GM18498 (cell line): ENCODE results near the gene SART3.
"Not testable (repeated sequence)": the region's sequence is repeated elsewhere in the genome, so short reads cannot be mapped to it uniquely, and the experiment has no call there.

Source experiments
- ATAC-seq: cut with Tn5 transposase; IDR thresholded peaks from one replicate; pipeline ENCODE4 v1.9.1; 2021; ENCODE audit warnings: mild to moderate bottlenecking, moderate library complexity; ENCODE audit not compliant: unreplicated experiment

The SART3 gene

DNA sequence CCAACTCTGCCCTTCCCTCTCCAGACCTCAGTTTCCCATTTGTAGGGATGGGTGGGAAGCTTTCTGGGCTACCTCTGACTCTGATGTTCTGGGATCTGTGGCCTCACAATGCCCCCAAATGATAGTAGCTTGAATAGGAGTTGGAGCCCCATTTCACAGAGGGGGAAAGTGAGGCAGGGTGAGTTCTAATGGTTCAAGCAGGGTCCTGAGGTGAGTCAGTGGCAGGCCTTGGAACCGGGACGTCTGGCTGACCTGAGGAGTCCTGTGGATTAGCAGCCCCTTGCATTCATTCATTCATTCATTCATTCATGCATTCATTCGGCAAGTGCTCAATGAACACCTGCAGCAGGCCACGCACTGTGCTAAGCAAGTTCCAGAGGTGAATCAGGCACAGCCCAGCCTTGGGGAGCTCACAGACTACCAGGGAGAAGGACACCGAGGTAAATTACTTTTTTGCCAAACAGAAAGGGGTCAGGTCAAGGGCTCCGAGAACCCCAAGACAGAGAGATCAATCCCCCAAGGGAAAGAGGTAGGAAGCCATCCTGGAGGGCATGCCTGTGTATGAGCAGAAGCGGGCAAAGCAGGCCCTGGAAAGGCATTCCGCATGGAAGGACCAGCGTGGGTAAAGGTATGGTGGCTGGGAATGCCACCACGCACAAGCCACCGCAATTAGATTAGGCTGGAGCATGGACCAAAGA is 37.7 kb upstream of the SART3 start:
- no peak for ATAC-seq

DNA sequence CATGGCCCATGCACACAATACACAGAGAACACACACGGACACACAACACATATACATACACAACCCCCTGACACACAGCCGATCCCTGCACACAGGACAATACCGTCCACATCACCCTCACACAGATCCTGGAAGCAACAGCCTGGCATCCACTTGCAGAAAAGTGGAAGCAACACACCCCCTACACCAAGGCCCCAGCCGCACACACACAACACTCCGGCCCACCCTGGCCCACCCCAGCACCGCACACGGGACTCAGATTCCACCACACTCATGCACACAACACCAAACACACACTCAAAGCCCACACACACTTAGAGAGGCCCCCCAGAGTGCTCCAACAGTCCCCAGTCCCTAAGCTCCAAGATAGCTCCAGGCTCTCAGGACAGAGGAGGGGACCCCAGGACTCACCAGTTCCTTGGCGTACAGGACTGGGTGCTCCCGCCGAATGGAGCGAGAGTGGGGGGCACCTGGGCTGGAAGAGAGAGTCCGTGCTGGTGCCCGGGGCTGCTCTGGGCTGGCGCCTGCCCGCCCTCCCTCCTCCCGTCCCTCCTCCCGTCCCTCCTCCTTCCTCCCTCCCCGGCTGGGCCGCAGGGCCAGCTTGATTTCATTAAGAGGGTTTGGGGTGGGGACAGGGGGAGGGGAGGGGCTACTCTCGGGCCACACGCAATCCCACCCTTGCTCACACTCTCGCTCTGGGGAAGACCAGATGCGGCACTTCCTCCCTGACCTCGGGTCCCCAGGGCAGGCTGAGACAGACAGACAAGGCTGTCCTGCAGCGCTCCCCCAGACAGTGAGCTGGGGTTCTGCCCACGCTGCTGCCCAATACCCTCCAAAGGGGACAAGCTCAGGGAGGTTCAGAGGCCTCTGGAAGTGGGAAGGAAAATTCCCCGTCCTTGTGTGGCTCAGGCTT is 36.8 kb upstream of the SART3 start, which contains the start of gene TMEM119:
TSS of gene TMEM119 (minus strand) at position 526 of the 913 bp plus-strand sequence. CDS start 5,701 bp downstream, outside the sequence.
- ATAC-seq: no peak

DNA sequence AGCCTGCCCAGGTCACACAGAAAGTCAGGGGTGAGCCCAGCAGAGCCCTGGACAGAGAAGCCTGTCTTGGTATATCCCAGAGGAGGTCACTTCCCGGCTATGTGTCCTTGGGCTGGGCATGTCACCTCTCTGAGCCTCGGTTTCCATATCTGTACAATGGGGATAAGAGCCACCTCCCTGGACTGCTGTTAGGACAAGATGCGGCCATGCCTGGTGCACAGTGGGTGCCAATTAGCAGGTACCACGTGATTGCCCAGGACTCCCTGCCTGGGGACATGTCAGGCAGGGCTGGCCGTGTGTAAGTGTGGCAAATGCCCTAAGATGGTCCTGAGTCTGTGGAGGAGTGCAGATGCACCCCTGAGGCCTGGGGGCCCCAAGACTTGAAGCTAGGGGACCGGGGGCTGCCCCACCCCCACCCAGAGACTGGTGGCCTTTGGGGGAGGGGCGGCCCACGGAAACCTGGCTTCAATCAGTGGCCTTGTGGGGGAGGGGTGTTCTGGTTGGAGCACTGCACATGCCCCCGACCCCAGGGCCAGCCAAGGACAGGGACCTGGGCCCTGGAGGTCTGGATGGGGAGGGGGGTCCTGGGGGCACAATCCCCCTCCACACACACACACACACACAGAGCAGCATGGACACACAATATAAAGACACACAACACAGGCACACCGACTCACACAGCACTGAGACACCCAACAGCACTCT is 36.0 kb upstream of the SART3 start:
- ATAC-seq: no peak

DNA sequence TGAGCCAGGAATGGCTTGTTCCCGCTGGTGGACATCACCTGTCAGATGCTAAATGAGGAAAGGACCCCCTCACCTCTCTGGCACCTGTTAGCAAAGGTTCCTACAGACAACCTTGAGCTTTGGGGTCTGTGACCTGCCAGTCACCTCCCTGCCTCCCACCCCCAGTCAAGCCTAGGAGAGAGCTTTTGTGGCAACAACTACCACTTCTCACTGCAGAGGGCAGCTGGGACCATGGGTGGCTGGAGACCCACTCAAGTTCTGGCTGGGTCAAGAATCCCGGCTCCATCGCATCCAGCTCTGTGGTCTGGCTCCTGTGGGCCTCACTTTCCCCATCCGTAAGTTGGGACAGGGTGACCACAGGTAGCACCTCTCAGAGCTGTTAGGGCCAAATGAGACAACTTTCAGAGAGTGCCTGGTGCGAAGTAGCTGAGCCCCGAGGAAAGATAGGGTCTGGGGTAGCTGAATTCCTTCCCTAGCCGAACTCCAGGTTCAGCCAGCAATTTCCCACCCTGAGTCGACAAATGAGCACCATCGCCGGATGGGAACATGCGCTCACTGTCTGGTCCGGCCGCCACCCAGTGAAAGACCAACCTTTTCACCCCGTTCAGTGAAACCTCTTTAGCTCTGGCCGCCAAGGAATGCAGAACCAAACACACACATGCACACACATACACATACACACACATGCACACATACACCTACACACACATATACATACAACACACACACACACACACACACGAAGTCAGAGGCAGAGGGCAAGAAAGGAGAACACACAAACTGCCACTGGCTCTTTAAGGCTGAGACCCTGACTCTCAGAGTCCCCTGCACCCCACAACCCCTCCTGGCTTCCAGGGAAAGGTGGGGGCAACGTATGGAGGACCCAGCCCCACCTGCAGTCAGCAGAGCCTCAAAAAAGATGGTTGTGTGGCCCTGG is 35.0 kb upstream of the SART3 start:
- no peak for ATAC-seq

DNA sequence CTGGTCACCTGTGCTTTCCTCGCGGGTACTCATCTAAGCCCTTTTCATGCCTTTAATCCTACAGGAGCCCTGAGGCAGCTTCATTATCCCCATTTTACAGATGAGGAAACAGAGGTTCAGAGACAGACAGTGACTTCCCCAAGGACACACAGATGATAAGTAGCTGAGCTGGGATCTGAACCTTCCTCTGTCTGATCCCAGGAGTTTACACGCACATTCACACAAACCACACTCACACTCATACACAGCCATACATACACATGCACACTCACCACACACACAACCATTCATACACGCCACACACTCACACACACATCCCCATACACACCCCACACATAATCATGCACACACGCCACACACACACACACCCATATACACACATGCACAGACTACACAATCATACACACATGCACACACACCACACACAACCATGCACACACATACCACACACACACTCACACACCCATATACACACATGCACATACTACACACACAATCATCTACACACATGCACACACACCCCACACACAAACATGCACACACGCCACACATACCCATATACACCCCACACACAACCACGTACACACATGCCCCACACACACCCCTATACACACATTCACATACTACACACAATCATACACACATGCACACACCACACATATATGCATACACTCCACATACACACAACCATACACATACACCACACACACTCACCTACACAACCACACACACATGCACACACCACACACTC is 34.2 kb upstream of the SART3 start:
- no peak for ATAC-seq

DNA sequence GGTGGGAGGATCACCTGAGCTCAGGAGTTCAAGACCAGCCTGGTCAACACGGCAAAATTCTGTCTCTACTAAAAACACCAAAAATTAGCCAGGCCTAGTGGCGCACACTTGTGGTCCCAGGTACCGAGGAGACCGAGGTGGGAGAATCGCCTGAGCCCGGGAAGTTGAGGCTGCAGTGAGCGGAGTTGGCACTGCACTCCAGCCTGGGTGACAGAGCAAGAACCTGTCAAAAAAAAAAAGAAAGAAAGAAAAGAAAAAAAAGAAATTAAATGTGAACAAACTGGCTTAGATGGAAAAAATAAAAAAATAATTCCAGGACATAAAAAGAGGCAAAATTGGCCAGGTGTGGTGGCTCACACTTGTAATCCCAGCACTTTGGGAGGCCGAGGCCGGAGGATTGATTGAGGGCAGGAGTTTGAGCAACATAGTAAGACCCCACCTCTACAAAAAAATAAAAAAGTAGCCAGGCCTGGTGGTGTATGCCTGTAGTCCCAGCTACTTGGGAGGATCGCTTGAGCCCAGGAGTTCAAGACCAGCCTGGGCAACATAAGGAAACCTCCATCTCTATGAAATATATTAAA is 33.4 kb upstream of the SART3 start:
- no peak for ATAC-seq

DNA sequence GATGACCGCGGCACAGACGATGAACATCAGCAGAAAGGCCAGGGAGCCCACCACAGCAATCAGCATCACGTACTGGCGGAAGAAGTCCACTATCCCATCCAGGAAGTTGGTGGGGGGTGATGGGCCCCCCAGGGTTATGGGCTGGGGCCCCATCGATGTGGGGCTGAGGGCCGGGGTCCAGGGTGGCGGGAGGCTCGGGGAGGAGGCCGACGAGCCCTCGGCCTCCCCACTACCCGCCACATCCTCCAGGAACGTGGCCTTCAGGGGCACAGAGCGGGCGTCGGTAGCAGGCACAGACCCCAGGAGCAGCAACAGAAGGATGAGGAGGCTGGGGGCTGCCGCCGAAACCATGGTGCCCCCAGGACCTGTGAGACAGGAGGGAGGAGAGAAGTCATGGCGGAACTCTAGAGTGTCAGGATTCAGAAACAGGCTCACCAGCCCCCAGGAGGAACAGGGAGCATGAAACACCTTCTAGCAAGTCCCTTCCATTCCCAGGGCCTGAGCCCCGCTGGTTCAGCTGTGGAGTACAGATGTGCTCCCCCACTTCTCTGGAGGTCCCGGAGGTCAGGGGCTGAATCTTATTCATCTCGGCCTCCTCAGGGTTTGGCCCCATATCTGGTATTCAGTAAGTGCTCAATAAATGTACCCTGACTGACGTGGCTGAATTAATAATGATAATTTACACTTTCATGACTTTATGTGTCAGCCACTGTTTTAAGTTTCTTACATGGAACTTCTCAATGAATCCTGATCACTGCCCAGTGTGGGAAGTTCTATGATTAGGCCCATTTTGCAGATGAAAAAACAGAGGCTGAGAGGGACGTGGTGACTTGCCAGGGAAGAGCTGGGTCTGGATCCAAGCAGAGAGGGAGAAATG is 31.3 kb upstream of the SART3 start:
- no peak for ATAC-seq

DNA sequence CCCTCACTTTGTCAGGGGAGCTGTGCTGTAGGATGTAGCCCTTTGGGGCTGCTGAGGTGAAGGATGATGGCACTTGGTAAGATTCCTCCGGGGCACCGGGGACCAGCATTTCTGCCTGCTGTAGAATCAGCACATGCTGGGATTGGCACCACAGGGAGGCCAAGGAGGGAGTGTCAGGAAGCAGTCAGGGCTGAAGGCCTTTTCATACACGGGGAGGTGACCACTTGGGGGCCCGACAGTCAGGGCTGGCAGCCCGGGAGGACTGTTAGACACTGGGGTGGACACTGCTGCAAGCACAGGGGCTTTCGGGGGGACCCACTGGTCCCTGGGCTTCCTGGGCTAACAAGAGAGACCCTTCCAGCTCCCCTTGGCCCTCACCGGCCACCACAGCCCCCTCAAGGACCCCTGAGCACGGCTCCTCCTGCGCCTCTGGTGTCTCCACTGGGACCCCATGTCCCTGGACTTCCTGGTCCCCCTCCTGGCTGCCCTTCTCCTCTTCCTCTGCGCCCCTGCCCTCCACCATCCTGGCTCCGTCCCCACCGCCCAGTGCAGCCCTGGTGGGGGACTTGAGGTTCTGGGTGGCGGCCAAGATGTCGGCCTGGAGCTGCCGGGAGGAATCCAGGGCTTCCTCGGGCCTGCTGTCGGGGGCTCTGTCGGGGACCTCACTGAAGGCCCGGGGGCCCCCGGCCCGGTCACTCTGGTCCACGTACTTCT is 30.5 kb upstream of the SART3 start:
- no peak for ATAC-seq

DNA sequence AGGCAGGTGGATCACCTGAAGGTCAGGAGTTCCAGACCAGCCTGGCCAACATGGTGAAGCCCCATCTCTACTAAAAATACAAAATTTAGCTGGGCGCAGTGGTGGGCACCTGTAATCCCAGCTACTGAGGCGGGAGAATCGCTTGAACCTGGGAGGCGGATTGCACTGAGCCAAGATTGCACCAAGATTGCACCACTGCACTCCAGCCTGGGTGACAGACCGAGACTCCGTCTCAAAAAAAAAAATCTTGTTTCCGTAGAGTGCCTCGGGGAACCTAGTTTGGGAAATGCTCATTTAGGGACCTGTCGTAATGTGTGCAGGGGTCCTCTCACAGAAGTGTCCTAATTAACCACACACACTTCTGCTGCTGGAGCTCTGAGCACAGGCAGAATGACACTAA is 29.5 kb upstream of the SART3 start:
- ATAC-seq: not testable (repeated sequence)

DNA sequence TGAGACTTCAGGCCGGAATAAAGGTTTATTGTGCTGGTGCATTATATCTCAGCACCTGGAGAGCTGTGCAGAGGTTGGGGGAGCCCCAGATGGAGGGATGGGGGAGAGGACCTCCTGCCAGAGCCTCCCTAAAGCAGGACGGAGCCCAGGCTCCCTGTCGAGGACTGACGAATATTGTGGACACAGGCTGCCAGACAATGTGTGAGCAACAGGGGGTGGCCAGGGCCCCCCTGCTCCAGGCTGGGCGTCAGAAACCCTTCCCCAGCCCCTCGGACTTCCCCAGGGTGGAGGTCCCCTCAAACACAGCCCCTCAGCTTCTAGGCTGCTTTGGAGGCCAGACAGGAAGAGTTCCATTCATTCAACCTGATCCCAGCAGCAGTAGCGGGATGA is 28.9 kb upstream of the SART3 start:
- ATAC-seq: no peak

DNA sequence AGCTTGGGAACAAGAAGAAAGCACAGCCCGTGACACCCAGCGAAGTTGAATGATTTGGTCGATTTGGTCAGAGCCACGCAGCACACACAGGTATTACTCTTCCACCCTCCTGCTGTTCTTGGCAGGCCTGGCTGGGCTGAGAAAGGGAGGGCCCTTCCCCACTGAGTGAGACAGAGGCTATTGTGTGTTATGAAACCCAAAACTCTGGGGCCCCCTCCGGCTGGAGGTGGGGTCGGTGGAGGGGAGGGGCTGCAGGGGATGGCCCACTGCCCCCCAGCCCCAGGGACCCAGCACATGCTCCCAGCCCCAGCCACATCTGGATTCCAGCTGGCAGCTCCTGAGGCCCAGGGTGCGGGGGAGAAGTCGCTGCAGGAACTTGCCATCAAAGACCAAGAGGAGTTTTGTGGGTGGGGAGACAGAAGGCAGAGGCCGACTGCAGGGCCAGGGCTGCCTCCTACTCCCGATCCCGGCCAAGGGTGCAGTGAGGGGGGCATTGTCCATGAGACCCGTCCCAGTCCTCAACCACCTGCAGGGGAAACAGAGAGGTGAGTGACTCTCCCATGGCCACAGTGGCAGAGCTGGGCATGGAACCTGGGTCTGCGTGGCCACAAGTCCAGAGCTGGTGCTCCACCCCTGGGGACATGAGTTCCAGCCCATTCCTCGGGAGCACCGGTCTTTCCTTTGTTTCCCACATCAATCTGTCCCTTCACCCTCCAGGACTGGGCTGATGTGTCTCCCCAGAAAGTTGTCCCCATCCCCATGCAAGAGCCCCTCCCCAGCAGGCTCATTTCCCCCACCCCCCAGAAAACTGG is 28.3 kb upstream of the SART3 start:
- ATAC-seq: no peak

DNA sequence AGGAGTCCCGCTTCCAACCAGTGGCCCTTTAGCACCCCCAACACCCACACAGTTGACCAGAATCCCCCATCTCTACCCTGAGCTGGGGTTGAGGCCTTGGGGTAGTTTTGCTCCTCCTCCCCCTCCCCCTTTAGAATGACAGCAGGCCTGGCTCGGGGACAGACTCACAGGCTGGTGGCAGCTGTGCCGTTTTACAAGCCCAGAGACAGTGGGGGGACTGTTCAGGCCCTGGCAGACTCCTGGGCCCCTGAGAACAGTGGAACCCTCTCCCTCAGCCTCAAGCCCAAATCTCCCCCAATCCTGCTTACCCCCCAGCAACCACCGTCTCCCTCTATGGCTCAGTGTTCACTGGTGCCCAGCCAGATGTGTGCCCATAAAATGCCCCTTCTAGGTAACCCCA is 26.9 kb upstream of the SART3 start:
- no peak for ATAC-seq

DNA sequence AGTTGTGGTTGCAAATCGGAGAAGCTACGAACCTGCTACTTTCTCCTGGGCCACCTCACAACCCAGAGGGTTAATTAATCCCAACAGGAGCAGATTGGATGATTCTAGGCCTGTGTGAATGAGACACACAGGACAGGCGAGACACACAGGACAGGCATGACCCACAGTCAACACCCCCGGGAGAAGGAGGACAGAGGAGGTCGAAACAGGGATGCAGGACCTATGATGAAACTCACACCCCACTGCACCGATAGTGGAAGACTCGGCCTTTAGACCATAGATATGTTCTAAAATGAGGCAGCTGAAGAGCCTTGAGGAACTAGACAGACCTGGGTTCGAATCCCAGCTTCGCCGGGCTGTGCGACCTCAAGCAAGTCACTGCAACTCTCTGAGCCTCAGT is 25.3 kb upstream of the SART3 start:
- ATAC-seq: no peak

DNA sequence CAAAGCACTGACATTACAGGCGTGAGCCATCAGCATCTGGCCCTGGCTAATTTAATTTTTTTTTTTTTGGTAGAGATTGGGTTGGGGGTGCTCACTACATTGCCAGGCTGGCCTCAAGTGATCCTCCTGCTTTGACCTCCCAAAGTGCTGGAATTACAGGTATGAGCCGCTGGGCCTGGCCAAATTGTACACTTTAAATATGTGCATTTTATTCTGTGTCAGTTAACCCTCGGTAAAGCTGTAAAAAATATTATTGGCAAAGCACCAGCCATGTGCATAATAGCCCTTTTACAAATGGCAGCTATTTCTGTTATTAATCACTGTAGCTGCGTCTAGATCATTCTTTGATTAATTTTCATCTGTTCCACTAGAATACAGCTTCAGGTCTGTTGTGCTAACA is 24.9 kb upstream of the SART3 start:
- no peak for ATAC-seq

DNA sequence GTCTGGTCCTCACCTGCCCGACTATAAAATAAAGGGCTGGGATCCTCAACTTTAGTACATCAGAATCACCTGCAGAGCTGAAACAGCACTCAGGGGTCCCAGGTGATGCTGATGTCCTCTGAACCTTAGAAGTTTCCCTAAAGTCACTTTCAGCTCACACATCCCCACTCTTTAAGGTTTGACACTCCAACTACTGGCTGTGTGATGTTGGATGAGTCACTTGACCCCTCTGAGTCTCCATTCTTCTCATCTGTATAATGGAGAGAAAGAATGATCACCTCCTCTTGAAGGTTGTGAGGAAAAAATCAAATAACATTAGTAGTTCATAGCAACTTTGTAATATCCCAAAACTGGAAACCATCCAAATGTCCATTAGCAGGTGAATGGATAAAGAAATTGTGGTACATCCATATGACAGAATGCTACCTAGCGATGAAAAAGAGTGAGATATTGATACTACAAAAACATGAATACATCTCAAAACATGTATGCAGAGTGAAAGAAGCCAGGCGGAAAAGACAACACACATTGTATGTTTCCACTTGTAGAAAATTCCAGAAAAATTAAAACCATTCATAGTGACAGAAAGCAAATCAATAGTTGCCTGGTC is 23.6 kb upstream of the SART3 start:
- ATAC-seq: no peak

DNA sequence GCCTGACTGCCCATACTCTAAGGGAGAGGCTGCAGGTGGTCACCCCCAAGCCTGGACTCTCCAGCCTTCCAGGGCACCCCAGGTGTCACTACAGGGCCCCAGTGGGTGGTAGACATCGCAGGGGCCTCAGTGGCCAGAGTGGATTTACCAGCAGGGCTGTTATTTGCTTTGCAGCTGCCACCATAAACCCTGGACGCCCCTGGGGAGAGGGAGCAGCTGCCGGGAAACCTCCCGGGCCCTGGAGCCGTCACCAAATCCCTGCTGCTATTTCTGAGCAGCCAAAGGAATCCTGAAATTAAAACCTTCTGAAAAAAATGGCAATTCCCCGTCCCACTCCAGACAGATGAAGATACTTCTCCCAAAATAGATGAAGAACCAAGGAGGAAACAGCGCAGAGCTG is 23.0 kb upstream of the SART3 start:
- ATAC-seq: no peak
